ENCODE data around the gene NHP2. TPM values are rescaled to one million over a fixed set of nuclear protein-coding genes. Genes with fewer than 3 reads are reported as not detected.

The NHP2 gene
- total RNA-seq, 1 donor from 2014 or later = 149 TPM

DNA sequence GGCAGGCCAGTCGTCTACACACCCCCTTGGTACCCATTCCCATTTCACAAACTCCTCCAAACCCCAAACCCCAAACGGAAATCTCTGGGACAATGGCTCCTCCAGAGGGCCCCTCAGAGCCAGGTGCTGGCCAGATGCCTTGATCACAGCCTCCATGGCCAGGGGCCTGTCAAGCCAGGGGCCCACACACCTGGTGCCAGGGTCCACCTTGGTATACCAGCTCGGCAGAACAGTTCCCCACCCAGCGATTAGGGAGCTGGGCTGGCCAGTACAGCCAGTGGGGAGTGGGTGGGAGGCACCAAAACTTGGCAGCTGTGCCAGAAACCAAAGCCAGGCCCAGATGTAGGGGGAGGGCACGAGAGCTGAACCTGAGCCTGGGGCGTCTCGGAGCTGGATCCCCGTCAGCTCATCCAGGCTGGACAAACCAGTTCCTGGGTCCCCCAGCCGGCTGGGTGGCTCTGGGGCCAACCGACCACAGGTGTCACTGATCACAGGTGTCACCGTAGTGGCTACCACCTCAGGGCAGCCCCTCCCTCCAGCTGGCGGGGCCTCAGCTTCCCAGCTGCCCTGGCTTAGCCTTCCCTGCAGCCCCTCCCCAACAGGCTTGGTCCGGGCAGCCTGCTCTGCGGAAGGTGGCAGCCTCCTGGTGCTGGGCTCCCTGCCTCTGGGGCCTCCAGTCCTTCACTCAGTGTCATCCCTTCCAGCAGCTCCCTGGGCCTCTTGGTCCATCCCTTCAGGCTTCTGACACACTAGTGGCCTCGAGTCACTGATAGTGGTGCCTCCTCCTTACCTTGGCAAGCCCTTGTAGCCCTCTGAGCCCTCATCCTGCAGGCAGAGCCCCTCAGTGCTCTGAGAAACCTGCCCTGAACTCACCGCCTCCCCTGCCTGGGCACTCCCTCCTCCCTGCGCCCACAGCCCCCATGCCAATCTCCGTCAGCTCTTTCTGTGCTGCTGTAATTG is 29.4 kb downstream of the NHP2 start:
- FAIRE-seq (no peak), DNase-seq (ENCODE audit: low read depth) (no peak)
- Mint-ChIP-seq H3K9me3 (ENCODE audit: unreplicated experiment) (no peaks in the 10 kb centered on the region), H3K27ac (ENCODE audit: unreplicated experiment) (no peak overlapping the region), H3K36me3 (ENCODE audit: low read depth, unreplicated experiment) (no peaks in the 10 kb centered on the region), H3K27me3 (ENCODE audit: low read depth, unreplicated experiment) (peaks cover 3% of the 10 kb centered on the region), H3K4me1 (ENCODE audit: low read depth, unreplicated experiment) (peaks cover 1% of the 10 kb centered on the region), H3K4me3 (ENCODE audit: unreplicated experiment) (no peak overlapping the region)
- Histone ChIP-seq H3K9ac (ENCODE audit: low read length) (no peak overlapping the region), H3K79me2 (ENCODE audit: insufficient read depth, low read length) (no peaks in the 10 kb centered on the region), H3K36me3 (ENCODE audit: insufficient read depth, low read length) (no peaks in the 10 kb centered on the region), H3K27ac (ENCODE audit: low read depth, low read length) (no peak overlapping the region), H4K20me1 (ENCODE audit: insufficient read depth, low read length) (no peaks in the 10 kb centered on the region), H3K4me1 (ENCODE audit: insufficient read depth, low read length) (no peaks in the 10 kb centered on the region), H2AFZ (ENCODE audit: low read depth, low read length) (no peak overlapping the region), H3K9me3 (ENCODE audit: insufficient read depth, low read depth, low read length) (no peaks in the 10 kb centered on the region), H3K4me2 (ENCODE audit: low read length) (no peak overlapping the region), H3K4me3 (ENCODE audit: insufficient read depth, low read depth, low read length) (no peak overlapping the region), H3K27me3 (ENCODE audit: insufficient read depth, low read length) (no peaks in the 10 kb centered on the region)
- no peak for TF ChIP-seq EZH2 (IDR thresholded peaks at IDR 0.05; ENCODE audit: insufficient read depth, low read length)
- TF ChIP-seq, protein P1, sequence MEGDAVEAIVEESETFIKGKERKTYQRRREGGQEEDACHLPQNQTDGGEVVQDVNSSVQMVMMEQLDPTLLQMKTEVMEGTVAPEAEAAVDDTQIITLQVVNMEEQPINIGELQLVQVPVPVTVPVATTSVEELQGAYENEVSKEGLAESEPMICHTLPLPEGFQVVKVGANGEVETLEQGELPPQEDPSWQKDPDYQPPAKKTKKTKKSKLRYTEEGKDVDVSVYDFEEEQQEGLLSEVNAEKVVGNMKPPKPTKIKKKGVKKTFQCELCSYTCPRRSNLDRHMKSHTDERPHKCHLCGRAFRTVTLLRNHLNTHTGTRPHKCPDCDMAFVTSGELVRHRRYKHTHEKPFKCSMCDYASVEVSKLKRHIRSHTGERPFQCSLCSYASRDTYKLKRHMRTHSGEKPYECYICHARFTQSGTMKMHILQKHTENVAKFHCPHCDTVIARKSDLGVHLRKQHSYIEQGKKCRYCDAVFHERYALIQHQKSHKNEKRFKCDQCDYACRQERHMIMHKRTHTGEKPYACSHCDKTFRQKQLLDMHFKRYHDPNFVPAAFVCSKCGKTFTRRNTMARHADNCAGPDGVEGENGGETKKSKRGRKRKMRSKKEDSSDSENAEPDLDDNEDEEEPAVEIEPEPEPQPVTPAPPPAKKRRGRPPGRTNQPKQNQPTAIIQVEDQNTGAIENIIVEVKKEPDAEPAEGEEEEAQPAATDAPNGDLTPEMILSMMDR (IDR thresholded peaks at IDR 0.05; ENCODE audit: insufficient read depth, low read depth, low read length) = no peak

DNA sequence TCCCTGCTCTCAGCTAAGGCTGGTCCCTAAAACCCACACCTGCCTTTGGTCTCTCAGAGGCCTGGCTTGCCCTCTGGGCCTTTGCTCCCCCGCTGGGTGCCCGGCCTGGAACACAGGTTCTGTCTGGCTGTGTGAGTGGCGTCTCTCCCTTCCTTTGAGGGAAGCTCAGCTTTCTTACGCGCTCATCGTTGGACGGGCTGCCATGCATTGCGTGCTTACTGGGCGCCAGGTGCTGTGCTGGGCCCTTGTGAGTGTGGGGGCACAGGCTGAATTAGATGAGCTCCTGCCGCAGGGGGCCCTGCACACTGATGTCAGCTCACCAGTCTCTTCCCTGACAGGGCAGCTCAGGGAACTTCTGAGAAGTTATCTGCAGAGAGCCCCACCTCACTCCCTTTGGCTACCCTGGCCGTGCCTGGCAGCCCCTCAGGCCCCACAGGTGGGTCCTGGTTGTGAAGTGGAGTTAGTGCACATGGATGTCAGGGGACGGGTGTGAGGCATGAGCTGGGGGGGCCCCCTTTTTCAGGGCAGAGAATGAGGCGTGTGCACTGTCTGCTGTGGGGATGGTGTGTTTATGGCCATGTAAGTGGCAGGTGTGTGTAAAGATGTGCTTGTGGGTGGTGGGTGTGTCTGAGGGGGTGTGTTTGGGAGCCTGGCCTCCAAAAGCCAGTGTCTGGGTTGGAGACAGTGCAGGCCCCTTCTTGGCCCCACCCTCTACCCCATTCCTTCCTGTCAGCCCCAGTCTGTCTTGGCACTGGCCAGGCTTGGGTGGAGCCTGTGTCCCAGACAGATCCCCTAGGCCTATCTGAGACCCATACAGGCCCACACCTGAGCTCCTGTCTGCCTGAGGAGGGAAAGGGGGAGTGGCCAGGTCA is 30.4 kb downstream of the NHP2 start:
- H3K27me3 ChIP-seq (ENCODE audit: insufficient read depth, low read length) = no peaks in the 10 kb centered on the region
- no peak overlapping the region for H2AFZ ChIP-seq (ENCODE audit: low read depth, low read length)
- no peaks in the 10 kb centered on the region for H3K4me1 ChIP-seq (ENCODE audit: insufficient read depth, low read length)
- H3K36me3 ChIP-seq (ENCODE audit: insufficient read depth, low read length) = no peaks in the 10 kb centered on the region
- H3K9me3 Mint-ChIP-seq (ENCODE audit: unreplicated experiment) = no peaks in the 10 kb centered on the region
- no peak overlapping the region for H3K9ac ChIP-seq (ENCODE audit: low read length)
- no peaks in the 10 kb centered on the region for H3K36me3 Mint-ChIP-seq (ENCODE audit: low read depth, unreplicated experiment)
- H3K79me2 ChIP-seq (ENCODE audit: insufficient read depth, low read length) = no peaks in the 10 kb centered on the region
- no peak for FAIRE-seq
- H3K27me3 Mint-ChIP-seq (ENCODE audit: low read depth, unreplicated experiment) = peaks cover 4% of the 10 kb centered on the region
- DNase-seq (ENCODE audit: low read depth) = no peak
- TF ChIP-seq EZH2 (IDR thresholded peaks at IDR 0.05; ENCODE audit: insufficient read depth, low read length) = no peak
- TF ChIP-seq, protein P1 (IDR thresholded peaks at IDR 0.05; ENCODE audit: insufficient read depth, low read depth, low read length) = no peak
- no peak overlapping the region for H3K27ac Mint-ChIP-seq (ENCODE audit: unreplicated experiment)
- H3K4me1 Mint-ChIP-seq (ENCODE audit: low read depth, unreplicated experiment) = peaks cover 1% of the 10 kb centered on the region
- H3K27ac ChIP-seq (ENCODE audit: low read depth, low read length) = no peak overlapping the region
- H3K4me2 ChIP-seq (ENCODE audit: low read length) = no peak overlapping the region
- H3K4me3 ChIP-seq (ENCODE audit: insufficient read depth, low read depth, low read length) = no peak overlapping the region
- H3K4me3 Mint-ChIP-seq (ENCODE audit: unreplicated experiment) = no peak overlapping the region
- H3K9me3 ChIP-seq (ENCODE audit: insufficient read depth, low read depth, low read length) = no peaks in the 10 kb centered on the region
- H4K20me1 ChIP-seq (ENCODE audit: insufficient read depth, low read length) = no peaks in the 10 kb centered on the region
